ENCODE data around the gene OR10A4. TPM values are rescaled to one million over a fixed set of nuclear protein-coding genes. Genes with fewer than 3 reads are reported as not detected.

Gene OR10A4
- total and polyA plus RNA-seq, 3 donors from 2014 or later, result not detected

DNA sequence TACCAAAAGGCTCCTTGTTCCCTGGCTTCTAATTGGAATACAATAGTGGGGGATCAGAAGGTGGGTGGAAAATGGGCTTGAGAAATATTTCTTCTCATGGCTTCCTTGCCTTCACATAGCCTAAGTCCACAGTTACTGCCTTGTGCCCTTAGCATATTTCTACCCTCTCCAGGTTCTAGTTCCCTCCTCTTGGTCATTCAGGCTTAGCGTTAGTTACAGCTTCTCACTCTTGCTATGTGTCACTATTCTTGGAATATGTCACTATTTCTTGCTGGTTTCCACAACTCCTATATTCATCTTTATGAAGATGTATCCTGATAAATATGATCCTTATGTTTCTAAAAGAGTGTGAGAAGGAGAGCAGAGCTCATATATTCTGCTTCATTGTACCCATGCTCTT lies 13.4 kb downstream of the OR10A4 start:
- intact Hi-C loops (cut with DNase I; ENCODE audit: low total_unique reads), result no loop called here
- Histone ChIP-seq H3K36me3 (ENCODE audit: low read depth, missing control alignments) (no peaks in the 10 kb centered on the region), H3K9me3 (no peaks in the 10 kb centered on the region), H3K27me3 (no peaks in the 10 kb centered on the region), H3K4me1 (no peaks in the 10 kb centered on the region), H3K27ac (no peak overlapping the region), H3K4me3 (no peak overlapping the region)
- no peak for DNase-seq
- WGBS, 2 donors, result 93 to 95% methylated on average over 1 of the region's 1 CpG
- no peak for TF ChIP-seq CTCF (IDR thresholded peaks at IDR 0.05)
- no peak for TF ChIP-seq POLR2A (IDR thresholded peaks at IDR 0.05)

DNA sequence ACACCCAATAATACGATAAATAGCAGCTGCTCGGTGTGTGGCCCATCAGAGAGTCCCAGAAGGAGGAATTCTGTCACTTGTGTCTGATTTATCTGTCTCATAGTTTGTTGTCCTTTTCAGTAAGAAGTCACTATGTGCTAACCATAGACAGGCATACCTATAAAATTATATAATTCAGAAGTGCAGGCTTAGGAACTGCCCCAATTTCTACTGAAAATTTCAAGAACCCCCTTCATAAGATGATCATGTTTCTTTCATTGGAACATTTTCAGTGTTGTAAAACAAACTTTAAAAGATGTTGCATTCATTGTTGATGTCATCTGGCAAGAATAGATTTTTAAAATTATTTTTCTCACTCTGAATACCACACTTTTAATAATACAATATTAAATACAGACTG lies 16.0 kb downstream of the OR10A4 start, which contains the start of gene OR2D2:
TSS of gene OR2D2 (minus strand) at position 101 of the 400 bp plus-strand sequence. CDS start at position 101, 0 bp downstream.
- intact Hi-C loops (cut with DNase I; ENCODE audit: low total_unique reads), result no loop called here
- 97% methylated on average over 2 of the region's 2 CpGs for WGBS, 2 donors

DNA sequence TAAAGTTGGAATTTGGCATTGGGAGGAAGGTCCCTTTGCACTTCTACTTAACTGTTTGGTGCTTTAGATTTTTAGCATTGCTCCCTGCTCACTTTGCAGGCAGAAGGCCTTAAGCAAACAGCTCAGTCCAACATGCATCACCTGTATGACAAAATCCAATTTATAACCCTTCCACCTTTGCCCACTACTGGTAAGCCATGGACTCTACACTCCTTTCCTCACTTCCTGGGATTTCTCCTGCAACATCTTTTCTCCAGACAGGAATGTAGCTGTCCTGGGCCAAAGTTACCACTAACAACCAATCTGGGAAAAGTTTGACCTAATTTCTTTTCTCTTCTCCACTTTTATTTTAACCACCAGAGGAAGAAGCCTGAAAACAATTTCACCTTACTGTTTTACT lies 17.7 kb downstream of the OR10A4 start:
- Histone ChIP-seq H3K4me1 (no peaks in the 10 kb centered on the region), H3K27me3 (no peaks in the 10 kb centered on the region), H3K27ac (no peak overlapping the region), H3K36me3 (ENCODE audit: low read depth, missing control alignments) (no peaks in the 10 kb centered on the region), H3K4me3 (no peak overlapping the region), H3K9me3 (no peaks in the 10 kb centered on the region)
- intact Hi-C loops (cut with DNase I; ENCODE audit: low total_unique reads), result no loop called here
- TF ChIP-seq POLR2A (IDR thresholded peaks at IDR 0.05) (no peak), CTCF (IDR thresholded peaks at IDR 0.05) (no peak)
- no peak for DNase-seq

More for the DNA sequence above, 16.0 kb downstream of the OR10A4 start, which contains the start of gene OR2D2:
- Histone ChIP-seq H3K9me3 (no peaks in the 10 kb centered on the region), H3K36me3 (ENCODE audit: low read depth, missing control alignments) (no peaks in the 10 kb centered on the region), H3K27ac (no peak within 1 kb of the TSS), H3K4me3 (no peak within 1 kb of the TSS), H3K27me3 (no peaks in the 10 kb centered on the region), H3K4me1 (no peaks in the 10 kb centered on the region)
- TF ChIP-seq CTCF (IDR thresholded peaks at IDR 0.05) (no peak), POLR2A (IDR thresholded peaks at IDR 0.05) (no peak)
- DNase-seq, result no peak

DNA sequence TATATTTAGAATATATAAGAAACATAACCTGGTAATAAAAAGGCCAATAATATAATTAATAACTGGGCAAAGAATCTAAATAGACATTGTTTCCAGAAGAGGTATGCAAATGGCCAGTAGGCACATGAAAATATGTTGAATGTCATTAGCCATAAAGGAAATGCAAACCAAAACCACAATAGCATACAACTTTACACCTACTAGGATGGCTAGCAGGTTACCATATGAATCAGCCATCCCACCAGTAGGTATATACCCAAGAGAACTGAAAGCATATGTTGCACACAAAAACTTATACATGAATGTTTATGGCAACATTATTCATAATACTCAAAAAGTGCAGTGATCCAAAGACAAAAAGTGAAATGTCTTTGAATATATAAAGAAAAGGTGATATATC lies 18.6 kb downstream of the OR10A4 start:
- H3K27ac ChIP-seq, result no peak overlapping the region
- no peaks in the 10 kb centered on the region for H3K27me3 ChIP-seq
- intact Hi-C loops (cut with DNase I; ENCODE audit: low total_unique reads), result no loop called here
- TF ChIP-seq POLR2A (IDR thresholded peaks at IDR 0.05) (no peak), CTCF (IDR thresholded peaks at IDR 0.05) (no peak)
- H3K4me3 ChIP-seq, result no peak overlapping the region
- no peaks in the 10 kb centered on the region for H3K4me1 ChIP-seq
- H3K36me3 ChIP-seq (ENCODE audit: low read depth, missing control alignments), result no peaks in the 10 kb centered on the region
- no peak for DNase-seq
- no peaks in the 10 kb centered on the region for H3K9me3 ChIP-seq

- H3K4me3 ChIP-seq, result no peak overlapping the region
- intact Hi-C loops (cut with DNase I; ENCODE audit: low total_unique reads), result no loop called here
- 77 to 81% methylated on average over 1 of the region's 1 CpG for WGBS, 2 donors
- H3K36me3 ChIP-seq (ENCODE audit: low read depth, missing control alignments), result no peaks in the 10 kb centered on the region
- no peaks in the 10 kb centered on the region for H3K27me3 ChIP-seq
- no peak overlapping the region for H3K27ac ChIP-seq
- no peaks in the 10 kb centered on the region for H3K4me1 ChIP-seq
- DNase-seq, result no peak
- no peaks in the 10 kb centered on the region for H3K9me3 ChIP-seq
- TF ChIP-seq CTCF (IDR thresholded peaks at IDR 0.05), result no peak
- no peak for TF ChIP-seq POLR2A (IDR thresholded peaks at IDR 0.05)
Measured at GRCh38 chr11:6898911-6899310, 22.5 kb downstream of the OR10A4 start.

Measured in testis (tissue), 3 donors.